ENCODE measurements around the gene CDK5RAP3. TPM values are rescaled to one million over a fixed set of nuclear protein-coding genes. Genes with fewer than 3 reads are reported as not detected.

The CDK5RAP3 gene
- total RNA-seq, 1 donor = 52.3 TPM

GRCh38 chr17:47942568-47942967 is 28.3 kb upstream of the CDK5RAP3 start:
- Histone ChIP-seq H3K27me3 (ENCODE audit: insufficient read depth, low read length) (no peaks in the 10 kb centered on the region), H3K9me3 (ENCODE audit: low read depth, low read length) (no peaks in the 10 kb centered on the region), H3K4me1 (ENCODE audit: insufficient read depth, low read length) (peaks cover 65% of the 10 kb centered on the region), H3K4me3 (ENCODE audit: low read length) (no peak overlapping the region)

GRCh38 chr17:47945080-47945479 is 25.8 kb upstream of the CDK5RAP3 start:
- Histone ChIP-seq H3K4me1 (ENCODE audit: insufficient read depth, low read length) (peaks cover 80% of the 10 kb centered on the region), H3K9me3 (ENCODE audit: low read depth, low read length) (no peaks in the 10 kb centered on the region), H3K4me3 (ENCODE audit: low read length) (no peak overlapping the region), H3K27me3 (ENCODE audit: insufficient read depth, low read length) (no peaks in the 10 kb centered on the region)

GRCh38 chr17:47945529-47946508 is 25.1 kb upstream of the CDK5RAP3 start:
- no peak overlapping the region for H3K4me3 ChIP-seq (ENCODE audit: low read length)
- peaks cover 79% of the 10 kb centered on the region for H3K4me1 ChIP-seq (ENCODE audit: insufficient read depth, low read length)

GRCh38 chr17:47946516-47946915 is 24.4 kb upstream of the CDK5RAP3 start:
- H3K4me3 ChIP-seq (ENCODE audit: low read length) = no peak overlapping the region
- H3K27me3 ChIP-seq (ENCODE audit: insufficient read depth, low read length) = no peaks in the 10 kb centered on the region
- H3K4me1 ChIP-seq (ENCODE audit: insufficient read depth, low read length) = peaks cover 79% of the 10 kb centered on the region
- no peaks in the 10 kb centered on the region for H3K9me3 ChIP-seq (ENCODE audit: low read depth, low read length)

More at GRCh38 chr17:47945529-47946508, 25.1 kb upstream of the CDK5RAP3 start:
- Histone ChIP-seq H3K9me3 (ENCODE audit: low read depth, low read length) (no peaks in the 10 kb centered on the region), H3K27me3 (ENCODE audit: insufficient read depth, low read length) (no peaks in the 10 kb centered on the region)

GRCh38 chr17:47946929-47947397 is 23.9 kb upstream of the CDK5RAP3 start:
- Histone ChIP-seq H3K9me3 (ENCODE audit: low read depth, low read length) (no peaks in the 10 kb centered on the region), H3K4me3 (ENCODE audit: low read length) (no peak overlapping the region), H3K4me1 (ENCODE audit: insufficient read depth, low read length) (peaks cover 79% of the 10 kb centered on the region), H3K27me3 (ENCODE audit: insufficient read depth, low read length) (no peaks in the 10 kb centered on the region)

- no peaks in the 10 kb centered on the region for H3K27me3 ChIP-seq (ENCODE audit: insufficient read depth, low read length)
- peaks cover 65% of the 10 kb centered on the region for H3K4me1 ChIP-seq (ENCODE audit: insufficient read depth, low read length)
- H3K4me3 ChIP-seq (ENCODE audit: low read length) = no peak overlapping the region
- H3K9me3 ChIP-seq (ENCODE audit: low read depth, low read length) = no peaks in the 10 kb centered on the region
Measured at GRCh38 chr17:47948706-47949196, 22.2 kb upstream of the CDK5RAP3 start.

GRCh38 chr17:47949197-47949759 is 21.6 kb upstream of the CDK5RAP3 start:
- H3K9me3 ChIP-seq (ENCODE audit: low read depth, low read length) = no peaks in the 10 kb centered on the region
- no peaks in the 10 kb centered on the region for H3K27me3 ChIP-seq (ENCODE audit: insufficient read depth, low read length)
- H3K4me3 ChIP-seq (ENCODE audit: low read length) = no peak overlapping the region
- H3K4me1 ChIP-seq (ENCODE audit: insufficient read depth, low read length) = peaks cover 60% of the 10 kb centered on the region

GRCh38 chr17:47949946-47950345 is 21.0 kb upstream of the CDK5RAP3 start:
- Histone ChIP-seq H3K9me3 (ENCODE audit: low read depth, low read length) (no peaks in the 10 kb centered on the region), H3K4me1 (ENCODE audit: insufficient read depth, low read length) (peaks cover 53% of the 10 kb centered on the region), H3K27me3 (ENCODE audit: insufficient read depth, low read length) (no peaks in the 10 kb centered on the region), H3K4me3 (ENCODE audit: low read length) (no peak overlapping the region)

- H3K4me1 ChIP-seq (ENCODE audit: insufficient read depth, low read length) = peaks cover 48% of the 10 kb centered on the region
- H3K4me3 ChIP-seq (ENCODE audit: low read length) = no peak overlapping the region
- no peaks in the 10 kb centered on the region for H3K27me3 ChIP-seq (ENCODE audit: insufficient read depth, low read length)
- no peaks in the 10 kb centered on the region for H3K9me3 ChIP-seq (ENCODE audit: low read depth, low read length)
Measured at GRCh38 chr17:47950448-47950847, 20.5 kb upstream of the CDK5RAP3 start.

GRCh38 chr17:47952171-47953021 is 18.5 kb upstream of the CDK5RAP3 start:
- H3K27me3 ChIP-seq (ENCODE audit: insufficient read depth, low read length) = no peaks in the 10 kb centered on the region
- no peak overlapping the region for H3K4me3 ChIP-seq (ENCODE audit: low read length)
- no peaks in the 10 kb centered on the region for H3K9me3 ChIP-seq (ENCODE audit: low read depth, low read length)
- peaks cover 31% of the 10 kb centered on the region for H3K4me1 ChIP-seq (ENCODE audit: insufficient read depth, low read length)

GRCh38 chr17:47953909-47954308 is 17.0 kb upstream of the CDK5RAP3 start:
- Histone ChIP-seq H3K4me1 (ENCODE audit: insufficient read depth, low read length) (peaks cover 28% of the 10 kb centered on the region), H3K9me3 (ENCODE audit: low read depth, low read length) (no peaks in the 10 kb centered on the region), H3K4me3 (ENCODE audit: low read length) (no peak overlapping the region), H3K27me3 (ENCODE audit: insufficient read depth, low read length) (no peaks in the 10 kb centered on the region)

GRCh38 chr17:47955497-47956461 is 15.1 kb upstream of the CDK5RAP3 start:
- no peak overlapping the region for H3K4me3 ChIP-seq (ENCODE audit: low read length)
- no peaks in the 10 kb centered on the region for H3K27me3 ChIP-seq (ENCODE audit: insufficient read depth, low read length)
- peaks cover 12% of the 10 kb centered on the region for H3K4me1 ChIP-seq (ENCODE audit: insufficient read depth, low read length)
- no peaks in the 10 kb centered on the region for H3K9me3 ChIP-seq (ENCODE audit: low read depth, low read length)

- H3K4me3 ChIP-seq (ENCODE audit: low read length) = no peak overlapping the region
- H3K4me1 ChIP-seq (ENCODE audit: insufficient read depth, low read length) = peaks cover 2% of the 10 kb centered on the region
Measured at GRCh38 chr17:47956791-47957590, 13.9 kb upstream of the CDK5RAP3 start.

More at GRCh38 chr17:47956791-47957590, 13.9 kb upstream of the CDK5RAP3 start:
- H3K27me3 ChIP-seq (ENCODE audit: insufficient read depth, low read length) = no peaks in the 10 kb centered on the region
- no peaks in the 10 kb centered on the region for H3K9me3 ChIP-seq (ENCODE audit: low read depth, low read length)
